PC-3 (cell line): ENCODE measurements around the gene CD19. TPM values are rescaled to one million over a fixed set of nuclear protein-coding genes. Genes with fewer than 3 reads are reported as not detected.

Experiments used
- ATAC-seq: fragments of 200-7000 bp; cut with Tn5 transposase; 2 replicates; pipeline ENCODE4 v1.9.1; 2020; ENCODE audit warnings: mild to moderate bottlenecking, moderate library complexity
- BruUV-seq: library from RNA; stranded (reverse); fragments of 400-500 nt; replicated peaks from 2 replicates; lab custom pipeline; 2021; lab: Mats Ljungman, UMichigan
- CTCF ChIA-PET: fragments of 300-600 bp; sonication (Branson Sonifier 250); formaldehyde crosslinking; loops from one replicate; lab custom pipeline; 2022; ENCODE audit warnings: antibody characterized with exemption; lab: Charles Lee
- POLR2A ChIA-PET: fragments of 300-600 bp; sonication (Branson Sonifier 250); formaldehyde crosslinking; loops from one replicate; lab custom pipeline; 2022; ENCODE audit warnings: antibody characterized with exemption; ENCODE audit not compliant: unreplicated experiment; lab: Charles Lee
- DNase-seq: peaks from one replicate; pipeline ENCODE4 v3.0.0-alpha.2; 2015
- H2AFZ ChIP-seq: fragments of 300-600 bp; sonication (generic); 2 replicates; pipeline ENCODE4 v1.6.0; 2016; ENCODE audit warnings: antibody characterized with exemption, low read length
- H3F3A ChIP-seq: fragments of 300-600 bp; sonication (generic); one replicate; pipeline ENCODE4 v1.6.0; 2017; ENCODE audit warnings: antibody characterized with exemption, low read length, control low read depth, mild to moderate bottlenecking; ENCODE audit not compliant: unreplicated experiment
- H3K27ac ChIP-seq: fragments of 300-600 bp; sonication (generic); 2 replicates; pipeline ENCODE4 v1.5.1; 2016; ENCODE audit warnings: mild to moderate bottlenecking, low read length
- H3K27me3 ChIP-seq: fragments of 300-600 bp; sonication (generic); 2 replicates; pipeline ENCODE4 v1.6.1; 2016; ENCODE audit warnings: low read length, mixed read lengths
- H3K36me3 ChIP-seq: fragments of 300-600 bp; sonication (generic); 2 replicates; pipeline ENCODE4 v1.6.1; 2016; ENCODE audit warnings: low read depth, mixed run types, low read length, mixed read lengths
- H3K4me1 ChIP-seq: fragments of 300-600 bp; sonication (generic); 2 replicates; pipeline ENCODE4 v1.5.1; 2016; ENCODE audit warnings: low read length; ENCODE audit not compliant: insufficient read depth
- H3K4me2 ChIP-seq: fragments of 300-600 bp; sonication (generic); 2 replicates; pipeline ENCODE4 v1.6.0; 2016; ENCODE audit warnings: low read length
- H3K4me3 ChIP-seq: fragments of 300-600 bp; sonication (generic); 2 replicates; pipeline ENCODE4 v1.5.1; 2016; ENCODE audit warnings: mild to moderate bottlenecking, low read length, mixed read lengths
- H3K79me2 ChIP-seq: fragments of 300-600 bp; sonication (generic); 2 replicates; pipeline ENCODE4 v1.6.1; 2017; ENCODE audit warnings: low read length, mixed read lengths
- H3K9ac ChIP-seq: fragments of 300-600 bp; sonication (generic); 2 replicates; pipeline ENCODE4 v1.6.0; 2016; ENCODE audit warnings: mild to moderate bottlenecking, low read length
- H3K9me2 ChIP-seq: fragments of 300-600 bp; sonication (generic); replicated peaks from 2 replicates; pipeline ENCODE4 v1.6.1; 2016; ENCODE audit warnings: mixed run types, low read length, mixed read lengths
- H3K9me3 ChIP-seq: fragments of 300-600 bp; sonication (generic); 2 replicates; pipeline ENCODE4 v1.6.1; 2016; ENCODE audit warnings: low read length, mixed read lengths
- H4K20me1 ChIP-seq: fragments of 300-600 bp; sonication (generic); 2 replicates; pipeline ENCODE4 v1.6.1; 2016; ENCODE audit warnings: low read length, mixed read lengths
- CTCF ChIP-seq: fragments of 300-600 bp; sonication (generic); conservative IDR thresholded peaks from 2 replicates; pipeline ENCODE4 v1.5.1; 2017; ENCODE audit warnings: antibody characterized with exemption, low read depth, mild to moderate bottlenecking, low read length
- EZH2 ChIP-seq: fragments of 300-600 bp; sonication (generic); IDR thresholded peaks from one replicate; pipeline ENCODE4 v1.6.1; 2017; ENCODE audit warnings: antibody characterized with exemption, mild to moderate bottlenecking, low read length; ENCODE audit not compliant: unreplicated experiment
- EZH2phosphoT487 ChIP-seq: fragments of 300-600 bp; sonication (generic); IDR thresholded peaks from 2 replicates; pipeline ENCODE4 v1.6.1; 2018; ENCODE audit warnings: mild to moderate bottlenecking, antibody characterized with exemption, low read length, borderline replicate concordance
- intact Hi-C: fragments of 100-400 bp; cut with micrococcal nuclease; formaldehyde crosslinking; loops from 2 replicates; pipeline ENCODE4 v1.9.0; 2023
- total RNA-seq: library from RNA; depleted of rRNA; stranded (reverse); fragments of >200 nt; gene quantifications from 2 replicates; pipeline ENCODE4 v1.2.3, GENCODE V29; 2014

The CD19 gene
- total RNA-seq, 1 experiment from 2014 or later: not detected

GRCh38 chr16:28910086-28911031 lies 21.4 kb upstream of the CD19 start:
- H3K36me3 ChIP-seq: no peaks in the 10 kb centered on the region; the same call in 1 of the 2 replicates
- H3F3A ChIP-seq: no peaks in the 10 kb centered on the region
- DNase-seq (peak; percentile 78), ATAC-seq (peak; percentile 68)
- H2AFZ ChIP-seq: no peak overlapping the region
- no peaks in the 10 kb centered on the region for H3K9me2 ChIP-seq
- H3K79me2 ChIP-seq: no peaks in the 10 kb centered on the region
- no peaks in the 10 kb centered on the region for H4K20me1 ChIP-seq
- H3K27me3 ChIP-seq: no peaks in the 10 kb centered on the region
- no peak overlapping the region for H3K4me3 ChIP-seq
- no peaks in the 10 kb centered on the region for H3K9me3 ChIP-seq
- BruUV-seq: no TSS peak
- H3K27ac ChIP-seq: peak overlapping the region; percentile 90
- H3K9ac ChIP-seq: peak overlapping the region; percentile 51; the same call in 1 of the 2 replicates
- peaks cover 8% of the 10 kb centered on the region for H3K4me1 ChIP-seq
- TF ChIP-seq EZH2phosphoT487 (no peak), CTCF (no peak), EZH2 (no peak)
- no peak overlapping the region for H3K4me2 ChIP-seq
- intact Hi-C loops: no loop called here
- POLR2A ChIA-PET: no interaction called here
- CTCF ChIA-PET: no interaction called here

- H3K4me2 ChIP-seq: no peak overlapping the region
- no peaks in the 10 kb centered on the region for H3K9me2 ChIP-seq
- POLR2A ChIA-PET: no interaction called here
- no peaks in the 10 kb centered on the region for H4K20me1 ChIP-seq
- TF ChIP-seq EZH2phosphoT487 (no peak), CTCF (no peak), EZH2 (no peak)
- no peaks in the 10 kb centered on the region for H3K27me3 ChIP-seq
- CTCF ChIA-PET: no interaction called here
- no peaks in the 10 kb centered on the region; the same call in 1 of the 2 replicates for H3K36me3 ChIP-seq
- no peak overlapping the region for H3K4me3 ChIP-seq
- no peaks in the 10 kb centered on the region for H3K79me2 ChIP-seq
- H3K4me1 ChIP-seq: peaks cover 8% of the 10 kb centered on the region
- H3K9me3 ChIP-seq: no peaks in the 10 kb centered on the region
- ATAC-seq: no peak
- H2AFZ ChIP-seq: no peak overlapping the region
- intact Hi-C loops: no loop called here
- no peak for DNase-seq
- no peak overlapping the region for H3K27ac ChIP-seq
- BruUV-seq: no TSS peak
- no peak overlapping the region for H3K9ac ChIP-seq
- H3F3A ChIP-seq: no peaks in the 10 kb centered on the region
Measured at GRCh38 chr16:28912558-28912957, 19.2 kb upstream of the CD19 start.
